ENCODE results near the gene VSTM4.

VSTM4 gene

DNA sequence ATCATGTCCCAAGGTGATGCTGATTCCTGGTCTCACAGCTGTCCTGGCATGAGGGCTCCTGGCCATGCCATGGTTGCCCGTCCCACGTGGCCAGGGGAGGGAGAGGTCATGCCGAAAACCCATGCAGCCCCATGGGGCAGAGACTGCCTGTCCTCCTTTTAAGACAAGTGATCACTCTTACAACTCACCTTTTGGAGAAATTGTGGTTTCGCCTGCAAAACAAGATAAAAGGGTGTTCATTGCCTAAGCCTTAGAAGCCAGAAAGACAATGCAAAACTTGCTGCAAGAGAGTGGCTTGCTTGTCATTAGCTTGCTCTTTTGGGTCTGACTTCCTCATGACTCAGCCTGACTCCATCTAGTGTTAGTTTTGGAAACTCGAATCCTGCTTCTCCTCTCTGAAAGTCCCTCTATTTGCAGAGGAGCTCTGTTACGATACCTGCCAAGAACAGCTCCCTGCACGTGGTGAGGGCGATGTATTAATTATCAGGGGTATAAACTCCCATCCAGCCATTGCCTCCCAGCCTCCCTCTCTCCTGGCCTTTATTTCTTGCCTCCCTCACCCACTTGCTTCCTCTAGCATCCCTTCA is 46.2 kb upstream of the VSTM4 start:
- peaks cover 26% of the 10 kb centered on the region for H3K27me3 Mint-ChIP-seq (ENCODE audit: low read depth)
- TF ChIP-seq, protein P1, sequence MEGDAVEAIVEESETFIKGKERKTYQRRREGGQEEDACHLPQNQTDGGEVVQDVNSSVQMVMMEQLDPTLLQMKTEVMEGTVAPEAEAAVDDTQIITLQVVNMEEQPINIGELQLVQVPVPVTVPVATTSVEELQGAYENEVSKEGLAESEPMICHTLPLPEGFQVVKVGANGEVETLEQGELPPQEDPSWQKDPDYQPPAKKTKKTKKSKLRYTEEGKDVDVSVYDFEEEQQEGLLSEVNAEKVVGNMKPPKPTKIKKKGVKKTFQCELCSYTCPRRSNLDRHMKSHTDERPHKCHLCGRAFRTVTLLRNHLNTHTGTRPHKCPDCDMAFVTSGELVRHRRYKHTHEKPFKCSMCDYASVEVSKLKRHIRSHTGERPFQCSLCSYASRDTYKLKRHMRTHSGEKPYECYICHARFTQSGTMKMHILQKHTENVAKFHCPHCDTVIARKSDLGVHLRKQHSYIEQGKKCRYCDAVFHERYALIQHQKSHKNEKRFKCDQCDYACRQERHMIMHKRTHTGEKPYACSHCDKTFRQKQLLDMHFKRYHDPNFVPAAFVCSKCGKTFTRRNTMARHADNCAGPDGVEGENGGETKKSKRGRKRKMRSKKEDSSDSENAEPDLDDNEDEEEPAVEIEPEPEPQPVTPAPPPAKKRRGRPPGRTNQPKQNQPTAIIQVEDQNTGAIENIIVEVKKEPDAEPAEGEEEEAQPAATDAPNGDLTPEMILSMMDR (IDR thresholded peaks at IDR 0.05; ENCODE audit: unreplicated experiment in 3 of 3), result peak; percentile 42 to 43 (median 42)
- H3K9me3 Mint-ChIP-seq, result no peaks in the 10 kb centered on the region
- peaks cover 8% of the 10 kb centered on the region for H3K4me1 Mint-ChIP-seq
- no peak overlapping the region for H3K4me3 Mint-ChIP-seq
- no peak overlapping the region for H3K27ac Mint-ChIP-seq
- no peaks in the 10 kb centered on the region for H3K36me3 Mint-ChIP-seq (ENCODE audit: low read depth)

DNA sequence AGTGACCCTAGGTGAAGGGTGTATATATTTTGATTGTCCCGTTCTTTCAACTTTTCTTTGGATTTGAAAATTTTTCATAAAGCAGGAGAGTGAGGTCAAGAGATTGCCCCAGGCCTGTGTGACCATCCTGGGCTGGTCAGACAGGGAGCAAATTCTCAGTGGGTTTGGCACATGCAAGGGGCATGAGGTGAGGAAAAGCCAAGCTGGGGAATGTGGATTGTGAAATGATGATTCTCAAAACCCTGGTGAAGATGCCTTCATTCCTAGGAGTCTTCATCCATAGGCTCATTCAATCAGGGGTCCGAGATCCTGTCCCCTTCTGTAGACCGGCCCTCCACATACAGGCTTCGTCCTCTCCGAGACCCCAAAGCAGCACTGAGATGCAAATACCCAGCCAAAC is 45.5 kb upstream of the VSTM4 start:
- Mint-ChIP-seq H3K9me3 (no peaks in the 10 kb centered on the region), H3K27me3 (ENCODE audit: low read depth) (peaks cover 27% of the 10 kb centered on the region), H3K36me3 (ENCODE audit: low read depth) (no peaks in the 10 kb centered on the region), H3K4me3 (no peak overlapping the region), H3K27ac (no peak overlapping the region), H3K4me1 (peaks cover 4% of the 10 kb centered on the region)
- TF ChIP-seq, protein P1 (IDR thresholded peaks at IDR 0.05; ENCODE audit: unreplicated experiment in 3 of 3), result no peak

DNA sequence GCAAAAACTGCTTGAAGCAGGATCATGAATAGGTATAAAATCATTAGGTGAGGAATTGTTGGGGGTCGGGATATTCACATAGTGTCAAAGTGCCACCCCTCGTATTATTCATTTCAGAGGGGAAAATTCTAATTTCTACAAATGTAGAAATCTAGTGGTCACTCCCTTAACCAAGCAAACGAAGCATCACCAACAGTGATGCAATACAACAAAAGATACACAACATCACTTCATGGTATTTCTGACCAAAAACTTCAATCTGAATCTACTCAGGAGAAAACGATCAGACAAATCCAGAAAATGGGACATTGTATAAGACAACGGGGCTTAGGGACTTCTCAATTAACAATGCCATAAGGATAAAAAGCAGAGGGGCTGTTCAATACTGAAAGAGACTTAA is 44.8 kb upstream of the VSTM4 start:
- Mint-ChIP-seq H3K27me3 (ENCODE audit: low read depth) (peaks cover 30% of the 10 kb centered on the region), H3K9me3 (no peaks in the 10 kb centered on the region), H3K4me3 (no peak overlapping the region), H3K36me3 (ENCODE audit: low read depth) (no peaks in the 10 kb centered on the region), H3K27ac (no peak overlapping the region), H3K4me1 (peaks cover 4% of the 10 kb centered on the region)
- TF ChIP-seq, protein P1 (IDR thresholded peaks at IDR 0.05; ENCODE audit: unreplicated experiment in 3 of 3), result no peak

DNA sequence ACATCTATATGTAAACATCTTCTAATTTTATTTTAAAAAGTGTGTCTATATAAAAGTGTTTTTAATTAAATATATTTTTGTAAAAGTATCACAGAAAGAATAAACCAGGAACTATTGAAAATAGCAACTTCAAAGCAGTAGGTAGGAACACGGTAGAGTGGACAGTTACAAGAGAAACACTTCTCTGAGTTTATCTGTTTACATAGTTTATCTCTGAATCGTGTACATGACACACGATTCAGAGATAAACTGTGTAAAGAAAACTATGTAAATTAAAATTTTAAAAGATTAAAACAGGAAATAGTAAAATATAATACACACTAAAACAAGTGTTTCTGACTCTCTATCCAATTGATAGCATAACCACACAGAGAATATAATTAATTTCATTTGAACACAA is 43.6 kb upstream of the VSTM4 start:
- Mint-ChIP-seq H3K27me3 (ENCODE audit: low read depth) (peaks cover 28% of the 10 kb centered on the region), H3K36me3 (ENCODE audit: low read depth) (no peaks in the 10 kb centered on the region)
- TF ChIP-seq, protein P1 (IDR thresholded peaks at IDR 0.05; ENCODE audit: unreplicated experiment in 3 of 3), result no peak

DNA sequence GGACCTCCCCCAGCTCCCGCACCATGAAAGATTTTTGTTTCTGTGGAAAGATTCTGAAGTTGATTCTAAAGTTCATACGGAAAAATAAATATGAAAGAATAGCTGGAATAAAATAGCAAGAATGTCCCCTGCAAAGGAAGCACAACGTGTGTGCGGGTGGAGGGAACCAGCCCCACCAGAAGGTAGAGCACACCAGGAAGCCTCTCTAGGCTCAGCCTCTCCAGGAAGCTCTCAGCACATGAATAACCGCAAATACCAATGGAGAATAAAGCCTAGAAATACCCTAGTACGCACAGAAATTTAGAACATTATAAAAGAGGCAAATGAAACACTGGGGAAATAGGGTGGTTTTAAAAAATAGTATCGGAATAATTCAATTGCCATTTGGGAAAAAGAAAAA is 43.1 kb upstream of the VSTM4 start:
- TF ChIP-seq, protein P1 (IDR thresholded peaks at IDR 0.05; ENCODE audit: unreplicated experiment in 3 of 3), result no peak
- H3K4me1 Mint-ChIP-seq, result peaks cover 6% of the 10 kb centered on the region
- no peaks in the 10 kb centered on the region for H3K36me3 Mint-ChIP-seq (ENCODE audit: low read depth)
- H3K27me3 Mint-ChIP-seq (ENCODE audit: low read depth), result peaks cover 28% of the 10 kb centered on the region
- H3K4me3 Mint-ChIP-seq, result no peak overlapping the region
- H3K9me3 Mint-ChIP-seq, result no peaks in the 10 kb centered on the region
- H3K27ac Mint-ChIP-seq, result no peak overlapping the region

More for the DNA sequence above, 43.6 kb upstream of the VSTM4 start:
- Mint-ChIP-seq H3K4me1 (peaks cover under 1% of the 10 kb centered on the region), H3K27ac (no peak overlapping the region), H3K4me3 (no peak overlapping the region), H3K9me3 (no peaks in the 10 kb centered on the region)

DNA sequence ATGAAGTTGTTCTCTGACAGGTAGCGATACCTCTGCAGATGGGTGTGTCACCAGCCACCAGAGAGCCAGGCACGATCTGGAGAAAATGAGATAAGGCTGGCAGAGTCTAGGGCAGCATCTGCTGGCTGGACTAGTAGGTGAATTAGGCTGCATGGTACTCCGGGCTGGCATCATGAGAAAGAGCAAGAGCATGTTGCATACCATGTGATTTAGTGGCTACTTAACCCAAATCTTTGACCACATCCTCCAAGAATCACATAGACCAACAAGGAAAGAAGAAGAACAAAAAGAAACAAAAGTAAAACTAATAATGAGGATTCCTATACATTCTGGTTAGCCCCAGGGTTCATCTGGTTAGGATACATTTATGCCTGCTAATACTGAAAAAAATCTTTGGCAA is 41.9 kb upstream of the VSTM4 start:
- Mint-ChIP-seq H3K4me1 (peaks cover 11% of the 10 kb centered on the region), H3K27me3 (ENCODE audit: low read depth) (peaks cover 33% of the 10 kb centered on the region), H3K9me3 (no peaks in the 10 kb centered on the region), H3K27ac (no peak overlapping the region), H3K4me3 (no peak overlapping the region), H3K36me3 (ENCODE audit: low read depth) (no peaks in the 10 kb centered on the region)
- TF ChIP-seq, protein P1 (IDR thresholded peaks at IDR 0.05; ENCODE audit: unreplicated experiment in 3 of 3), result no peak

Measured in nephron (organoid).